ENCODE results near the gene RNF180.
"Not testable (repeated sequence)": the region's sequence is repeated elsewhere in the genome, so short reads cannot be mapped to it uniquely, and the experiment has no call there.

The RNF180 gene

DNA sequence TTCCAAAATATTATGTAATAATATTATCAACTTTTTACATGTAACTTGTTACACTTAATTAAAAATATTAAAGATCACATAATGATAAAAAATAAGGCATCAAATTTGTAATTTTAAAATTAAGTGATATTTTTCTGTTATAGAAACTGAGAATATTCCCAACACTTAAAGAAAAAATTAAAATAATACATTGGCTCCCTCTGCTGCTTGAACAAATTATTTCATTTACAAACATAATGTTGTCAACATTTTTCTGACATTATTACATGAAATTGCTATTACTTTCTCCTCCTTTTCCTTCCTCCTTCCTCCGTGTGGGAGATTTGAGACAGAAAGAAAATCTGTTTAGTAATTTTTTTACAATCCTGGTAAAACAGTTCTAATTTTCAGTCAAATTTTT is 42.3 kb downstream of the RNF180 start:
- in situ Hi-C loops (cut with MboI; ENCODE audit: low sequenced_read_pairs, unreplicated experiment) = no loop called here
- TF ChIP-seq, protein P1, sequence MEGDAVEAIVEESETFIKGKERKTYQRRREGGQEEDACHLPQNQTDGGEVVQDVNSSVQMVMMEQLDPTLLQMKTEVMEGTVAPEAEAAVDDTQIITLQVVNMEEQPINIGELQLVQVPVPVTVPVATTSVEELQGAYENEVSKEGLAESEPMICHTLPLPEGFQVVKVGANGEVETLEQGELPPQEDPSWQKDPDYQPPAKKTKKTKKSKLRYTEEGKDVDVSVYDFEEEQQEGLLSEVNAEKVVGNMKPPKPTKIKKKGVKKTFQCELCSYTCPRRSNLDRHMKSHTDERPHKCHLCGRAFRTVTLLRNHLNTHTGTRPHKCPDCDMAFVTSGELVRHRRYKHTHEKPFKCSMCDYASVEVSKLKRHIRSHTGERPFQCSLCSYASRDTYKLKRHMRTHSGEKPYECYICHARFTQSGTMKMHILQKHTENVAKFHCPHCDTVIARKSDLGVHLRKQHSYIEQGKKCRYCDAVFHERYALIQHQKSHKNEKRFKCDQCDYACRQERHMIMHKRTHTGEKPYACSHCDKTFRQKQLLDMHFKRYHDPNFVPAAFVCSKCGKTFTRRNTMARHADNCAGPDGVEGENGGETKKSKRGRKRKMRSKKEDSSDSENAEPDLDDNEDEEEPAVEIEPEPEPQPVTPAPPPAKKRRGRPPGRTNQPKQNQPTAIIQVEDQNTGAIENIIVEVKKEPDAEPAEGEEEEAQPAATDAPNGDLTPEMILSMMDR (IDR thresholded peaks at IDR 0.05; ENCODE audit: borderline replicate concordance, control extremely low read depth, extremely low read depth, insufficient read depth, missing control alignments) = no peak
- no peak for DNase-seq (ENCODE audit: low spot score)

DNA sequence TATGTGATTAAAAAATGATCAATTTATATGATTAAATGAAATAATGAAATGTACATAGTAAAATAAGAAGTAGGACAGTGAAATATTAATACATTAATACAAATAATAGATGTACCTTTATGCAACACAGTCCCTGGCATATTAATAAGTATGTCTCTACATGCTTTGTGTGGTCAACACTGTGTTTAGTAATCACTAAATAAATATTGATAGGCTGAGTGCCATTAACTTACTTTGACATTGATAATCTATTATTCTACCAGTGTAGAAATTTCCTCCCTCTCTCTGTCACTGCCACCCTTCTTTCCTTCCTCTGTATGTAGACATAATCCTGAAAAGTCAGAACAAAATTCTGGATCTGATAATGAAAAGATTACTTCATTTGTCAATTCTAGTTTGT is 43.7 kb downstream of the RNF180 start:
- DNase-seq (ENCODE audit: low spot score) = no peak
- in situ Hi-C loops (cut with MboI; ENCODE audit: low sequenced_read_pairs, unreplicated experiment) = no loop called here
- TF ChIP-seq, protein P1 (IDR thresholded peaks at IDR 0.05; ENCODE audit: borderline replicate concordance, control extremely low read depth, extremely low read depth, insufficient read depth, missing control alignments) = no peak

- no peak for DNase-seq (ENCODE audit: low spot score)
- TF ChIP-seq, protein P1 (IDR thresholded peaks at IDR 0.05; ENCODE audit: borderline replicate concordance, control extremely low read depth, extremely low read depth, insufficient read depth, missing control alignments) = no peak
- in situ Hi-C loops (cut with MboI; ENCODE audit: low sequenced_read_pairs, unreplicated experiment) = no loop called here
Measured at GRCh38 chr5:64210866-64211265, 45.2 kb downstream of the RNF180 start.

DNA sequence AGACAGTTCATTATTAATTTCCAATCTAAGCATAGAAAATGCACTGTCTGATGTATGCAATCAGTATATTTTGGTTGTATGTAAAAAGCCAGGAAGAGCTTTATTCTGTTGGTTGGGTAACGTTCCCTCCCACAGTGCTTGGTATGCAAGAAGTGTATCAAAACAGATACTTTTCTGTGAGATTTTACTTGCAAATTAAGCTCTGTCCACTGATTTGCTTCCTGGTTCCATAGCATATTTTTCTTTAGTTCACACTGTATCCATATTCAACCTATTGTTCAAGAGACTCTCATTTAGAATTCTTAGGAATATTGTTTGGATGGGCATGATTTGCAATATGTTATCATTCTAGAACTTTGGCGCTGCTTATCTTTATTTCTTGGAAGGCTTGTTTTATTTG is 47.4 kb downstream of the RNF180 start:
- TF ChIP-seq, protein P1 (IDR thresholded peaks at IDR 0.05; ENCODE audit: borderline replicate concordance, control extremely low read depth, extremely low read depth, insufficient read depth, missing control alignments) = no peak
- no peak for DNase-seq (ENCODE audit: low spot score)
- in situ Hi-C loops (cut with MboI; ENCODE audit: low sequenced_read_pairs, unreplicated experiment) = no loop called here

DNA sequence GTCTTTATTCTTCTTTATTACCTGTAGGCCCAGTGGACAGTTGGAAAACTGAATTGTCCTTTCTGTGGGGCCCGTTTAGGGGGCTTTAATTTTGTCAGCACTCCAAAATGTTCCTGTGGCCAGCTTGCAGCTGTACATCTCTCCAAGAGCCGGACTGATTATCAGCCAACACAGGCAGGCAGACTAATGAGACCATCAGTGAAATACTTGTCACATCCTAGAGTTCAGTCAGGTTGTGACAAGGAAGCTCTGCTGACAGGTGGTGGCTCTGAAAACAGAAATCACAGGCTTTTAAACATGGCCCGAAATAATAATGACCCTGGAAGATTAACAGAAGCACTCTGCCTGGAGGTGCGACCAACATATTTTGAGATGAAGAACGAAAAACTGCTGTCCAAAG is 47.9 kb downstream of the RNF180 start:
- TF ChIP-seq, protein P1 (IDR thresholded peaks at IDR 0.05; ENCODE audit: borderline replicate concordance, control extremely low read depth, extremely low read depth, insufficient read depth, missing control alignments) = no peak
- no peak for DNase-seq (ENCODE audit: low spot score)
- in situ Hi-C loops (cut with MboI; ENCODE audit: low sequenced_read_pairs, unreplicated experiment) = no loop called here

GRCh38 chr5:64214132-64214531 is 48.5 kb downstream of the RNF180 start:
- TF ChIP-seq, protein P1 (IDR thresholded peaks at IDR 0.05; ENCODE audit: borderline replicate concordance, control extremely low read depth, extremely low read depth, insufficient read depth, missing control alignments) = no peak
- in situ Hi-C loops (cut with MboI; ENCODE audit: low sequenced_read_pairs, unreplicated experiment) = no loop called here
- no peak for DNase-seq (ENCODE audit: low spot score)

GRCh38 chr5:64221911-64222310 is 56.3 kb downstream of the RNF180 start:
- DNase-seq (ENCODE audit: low spot score) = no peak
- in situ Hi-C loops (cut with MboI; ENCODE audit: low sequenced_read_pairs, unreplicated experiment) = no loop called here
- TF ChIP-seq, protein P1 (IDR thresholded peaks at IDR 0.05; ENCODE audit: borderline replicate concordance, control extremely low read depth, extremely low read depth, insufficient read depth, missing control alignments) = no peak

GRCh38 chr5:64225286-64225981 is 59.8 kb downstream of the RNF180 start:
- not testable (repeated sequence) for DNase-seq (ENCODE audit: low spot score)
- in situ Hi-C loops (cut with MboI; ENCODE audit: low sequenced_read_pairs, unreplicated experiment) = loop anchor here (25.0 kb wide), 1 partner anchor 562 kb away; no protein-coding TSS in a partner anchor

DNA sequence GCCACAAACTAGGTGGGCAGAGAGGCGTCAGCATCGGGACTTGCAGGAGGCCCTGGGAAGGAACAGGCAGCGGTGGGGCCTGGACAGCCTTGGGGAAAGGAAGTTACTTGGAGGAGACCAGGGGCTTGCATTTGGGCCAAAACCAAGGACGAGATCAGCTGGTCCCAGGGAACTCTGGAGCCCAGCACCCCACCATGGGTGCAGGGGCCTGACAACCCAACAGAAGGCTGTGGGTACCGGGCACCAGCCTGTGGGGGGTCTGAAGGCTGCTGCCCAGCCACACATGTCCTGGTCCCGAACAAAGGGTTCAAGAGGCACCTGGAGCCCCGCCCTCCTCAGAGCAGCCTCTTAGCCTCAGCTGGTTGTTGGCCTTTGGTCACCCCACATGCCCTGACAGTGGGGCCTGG is 61.5 kb downstream of the RNF180 start:
- DNase-seq (ENCODE audit: low spot score) = not testable (repeated sequence)
- in situ Hi-C loops (cut with MboI; ENCODE audit: low sequenced_read_pairs, unreplicated experiment) = loop anchor here (25.0 kb wide), 1 partner anchor 560 kb away; no protein-coding TSS in a partner anchor

All from GM13976 (cell line).